HEK293 (cell line): ENCODE results near the gene SAXO2.

Source experiments
- CTCF ChIP-seq: fragments of 450-650 bp; formaldehyde crosslinking; IDR thresholded peaks from 2 replicates; pipeline ENCODE4 v1.5.1; 2016; ENCODE audit warnings: missing biosample characterization, missing genetic modification characterization
- ZBTB21 ChIP-seq: fragments of 450-650 bp; formaldehyde crosslinking; IDR thresholded peaks from 2 replicates; pipeline ENCODE4 v1.5.1; 2017; ENCODE audit warnings: missing biosample characterization, missing genetic modification characterization
- ZNF585B ChIP-seq: fragments of 450-650 bp; formaldehyde crosslinking; IDR thresholded peaks from 2 replicates; pipeline ENCODE4 v1.5.1; 2016; ENCODE audit warnings: missing biosample characterization, missing genetic modification characterization
- ZNF707 ChIP-seq: fragments of 450-650 bp; formaldehyde crosslinking; IDR thresholded peaks from 2 replicates; pipeline ENCODE4 v1.5.1; 2016; ENCODE audit warnings: missing biosample characterization, missing genetic modification characterization

GRCh38 chr15:82294061-82294690, 31.6 kb downstream of the SAXO2 start:
- TF ChIP-seq ZBTB21 (tag by site-specific recombination) = no peak
- TF ChIP-seq ZNF585B (tag by site-specific recombination) = no peak
- TF ChIP-seq ZNF707 (tag by site-specific recombination) = no peak
- no peak for TF ChIP-seq CTCF
